Suprapubic skin (tissue), 4 donors: ENCODE measurements around the gene STX11.

Experiments
- CTCF ChIP-seq, 2 donors: fragments of 200-600 bp in 1 of 2; fragments of 450-650 bp in 1 of 2; sonication (generic) in 1 of 2; IDR thresholded peaks; one replicate each; pipeline ENCODE4 v1.5.1; 2016 to 2019; ENCODE audit warnings: antibody characterized with exemption in 2 of 2, mild to moderate bottlenecking in 1 of 2, moderate library complexity in 1 of 2
- POLR2A ChIP-seq, 2 donors: fragments of 450-650 bp; IDR thresholded peaks; one replicate each; pipeline ENCODE4 v1.6.1; 2017; ENCODE audit warnings: antibody characterized with exemption in 2 of 2, mild to moderate bottlenecking in 2 of 2, moderate library complexity in 2 of 2
- POLR2AphosphoS5 ChIP-seq, 3 donors: sonication (generic); formaldehyde crosslinking; IDR thresholded peaks; one replicate each; pipeline ENCODE4 v1.6.1; 2017; ENCODE audit warnings: antibody characterized with exemption in 3 of 3

GRCh38 chr6:144217264-144217663 is 66.9 kb downstream of the STX11 start:
- TF ChIP-seq CTCF (IDR thresholded peaks at IDR 0.05) (no peak), POLR2A (IDR thresholded peaks at IDR 0.05) (no peak), POLR2AphosphoS5 (IDR thresholded peaks at IDR 0.05) (no peak)
